GM12874 (cell line): Measurements from ENCODE around the gene PRKD1.

Source experiments
- TF ChIP-seq, protein P1 (sequence below): IDR thresholded peaks from 2 replicates; pipeline ENCODE4 v1.5.1; 2011; ENCODE audit warnings: low read depth, mild to moderate bottlenecking, control low read depth, low read length, moderate library complexity; ENCODE audit not compliant: insufficient read depth

The PRKD1 gene

GRCh38 chr14:29846339-29847055 is 81.2 kb downstream of the PRKD1 start:
- TF ChIP-seq, protein P1, sequence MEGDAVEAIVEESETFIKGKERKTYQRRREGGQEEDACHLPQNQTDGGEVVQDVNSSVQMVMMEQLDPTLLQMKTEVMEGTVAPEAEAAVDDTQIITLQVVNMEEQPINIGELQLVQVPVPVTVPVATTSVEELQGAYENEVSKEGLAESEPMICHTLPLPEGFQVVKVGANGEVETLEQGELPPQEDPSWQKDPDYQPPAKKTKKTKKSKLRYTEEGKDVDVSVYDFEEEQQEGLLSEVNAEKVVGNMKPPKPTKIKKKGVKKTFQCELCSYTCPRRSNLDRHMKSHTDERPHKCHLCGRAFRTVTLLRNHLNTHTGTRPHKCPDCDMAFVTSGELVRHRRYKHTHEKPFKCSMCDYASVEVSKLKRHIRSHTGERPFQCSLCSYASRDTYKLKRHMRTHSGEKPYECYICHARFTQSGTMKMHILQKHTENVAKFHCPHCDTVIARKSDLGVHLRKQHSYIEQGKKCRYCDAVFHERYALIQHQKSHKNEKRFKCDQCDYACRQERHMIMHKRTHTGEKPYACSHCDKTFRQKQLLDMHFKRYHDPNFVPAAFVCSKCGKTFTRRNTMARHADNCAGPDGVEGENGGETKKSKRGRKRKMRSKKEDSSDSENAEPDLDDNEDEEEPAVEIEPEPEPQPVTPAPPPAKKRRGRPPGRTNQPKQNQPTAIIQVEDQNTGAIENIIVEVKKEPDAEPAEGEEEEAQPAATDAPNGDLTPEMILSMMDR = no peak

GRCh38 chr14:29843981-29844380 is 83.7 kb downstream of the PRKD1 start:
- TF ChIP-seq, protein P1 = no peak

- TF ChIP-seq, protein P1 = no peak
Observed at GRCh38 chr14:29842228-29842627, 85.4 kb downstream of the PRKD1 start.

DNA sequence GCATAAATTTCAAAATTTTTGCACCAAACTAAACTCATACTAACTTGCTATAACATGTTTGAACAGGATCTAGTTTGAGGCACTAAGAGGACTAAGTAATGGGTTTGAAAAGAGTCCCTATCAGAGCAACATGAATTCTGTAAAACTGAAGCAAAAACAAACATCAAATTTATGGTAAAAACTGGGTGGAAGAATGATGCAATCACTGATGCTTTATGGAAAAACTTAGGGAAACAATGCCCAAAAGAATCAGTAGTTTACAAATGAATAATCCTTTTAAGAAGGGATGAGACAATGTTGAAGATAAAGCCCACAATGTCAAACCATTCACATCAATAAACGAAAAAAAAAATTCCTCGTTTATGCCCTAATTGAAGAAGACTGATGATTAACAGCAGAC is 88.9 kb downstream of the PRKD1 start:
- TF ChIP-seq, protein P1 = no peak

GRCh38 chr14:29836395-29836794 is 91.3 kb downstream of the PRKD1 start:
- TF ChIP-seq, protein P1 = no peak

DNA sequence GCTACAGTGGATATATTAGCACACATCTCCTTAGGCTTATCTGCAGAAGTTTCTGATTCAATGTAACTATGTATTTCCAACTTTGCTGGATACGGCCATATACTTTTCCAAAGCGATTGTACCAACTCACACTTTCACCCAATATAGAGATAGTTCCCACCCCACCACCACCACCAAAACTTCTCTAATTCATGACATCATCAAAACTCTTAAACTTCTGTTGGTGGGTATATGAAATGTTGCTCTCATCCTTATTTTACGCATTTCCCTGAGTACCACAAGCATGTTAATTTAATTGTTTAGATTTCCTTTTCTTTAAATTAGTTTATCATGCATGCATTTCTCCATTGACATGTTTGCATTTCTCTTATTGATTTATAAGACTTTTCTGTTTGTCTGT is 95.6 kb downstream of the PRKD1 start:
- TF ChIP-seq, protein P1 = no peak

DNA sequence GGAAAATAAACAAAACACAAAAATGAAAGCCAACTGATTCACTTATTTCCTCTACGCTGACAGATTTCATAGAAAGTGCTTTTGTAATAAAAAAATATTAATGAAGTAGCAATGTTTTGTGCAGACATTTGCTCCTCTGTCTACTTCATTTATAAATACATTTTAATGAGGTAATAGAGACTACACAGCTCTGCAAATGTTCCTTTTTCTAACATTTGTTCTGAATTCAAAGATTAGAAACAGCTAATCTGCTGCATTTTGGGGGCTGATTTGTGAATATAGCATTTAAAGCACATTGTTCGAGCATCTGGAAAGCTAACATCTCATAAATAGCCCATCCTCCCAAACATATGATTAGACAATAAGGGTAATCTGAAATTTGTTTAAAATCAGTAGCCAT is 97.8 kb downstream of the PRKD1 start:
- TF ChIP-seq, protein P1 = no peak

- TF ChIP-seq, protein P1 = no peak
Observed at GRCh38 chr14:29823816-29824215, 103.8 kb downstream of the PRKD1 start.
